GM10266 (cell line): ENCODE results near the gene C4B.
"Not testable (repeated sequence)": the region's sequence is repeated elsewhere in the genome, so short reads cannot be mapped to it uniquely, and the experiment has no call there.

ENCODE experiments used
- DNase-seq: peaks from one replicate; pipeline ENCODE4 v3.0.0; 2012; ENCODE audit errors: extremely low spot score
- TF ChIP-seq, protein P1 (sequence below): IDR thresholded peaks from 2 replicates; pipeline ENCODE4 v1.5.1; 2012; ENCODE audit warnings: mild to moderate bottlenecking, low read depth; ENCODE audit not compliant: control insufficient read depth, insufficient read depth; ENCODE audit errors: missing control alignments

The C4B gene

DNA sequence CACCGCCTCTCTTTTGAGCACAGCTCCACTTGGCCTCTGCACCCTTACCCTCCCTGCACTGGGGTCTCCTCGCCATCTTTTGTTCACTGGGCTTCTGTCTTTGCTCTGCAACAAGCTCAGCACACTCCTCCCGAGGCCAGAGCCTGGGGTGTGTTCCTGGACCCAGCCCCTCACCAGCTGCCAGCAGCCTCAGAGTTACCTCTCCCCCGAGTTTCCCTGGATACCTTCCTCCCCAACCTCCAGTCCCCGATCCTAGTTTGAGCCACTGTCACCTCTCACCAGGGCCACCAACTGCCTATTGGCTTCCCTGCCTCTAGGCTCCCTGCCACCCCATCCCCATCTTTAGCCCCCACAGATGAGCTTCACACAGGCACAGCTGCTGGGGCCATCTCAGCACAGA is 36.0 kb downstream of the C4B start:
- no peak for DNase-seq
- TF ChIP-seq, protein P1, sequence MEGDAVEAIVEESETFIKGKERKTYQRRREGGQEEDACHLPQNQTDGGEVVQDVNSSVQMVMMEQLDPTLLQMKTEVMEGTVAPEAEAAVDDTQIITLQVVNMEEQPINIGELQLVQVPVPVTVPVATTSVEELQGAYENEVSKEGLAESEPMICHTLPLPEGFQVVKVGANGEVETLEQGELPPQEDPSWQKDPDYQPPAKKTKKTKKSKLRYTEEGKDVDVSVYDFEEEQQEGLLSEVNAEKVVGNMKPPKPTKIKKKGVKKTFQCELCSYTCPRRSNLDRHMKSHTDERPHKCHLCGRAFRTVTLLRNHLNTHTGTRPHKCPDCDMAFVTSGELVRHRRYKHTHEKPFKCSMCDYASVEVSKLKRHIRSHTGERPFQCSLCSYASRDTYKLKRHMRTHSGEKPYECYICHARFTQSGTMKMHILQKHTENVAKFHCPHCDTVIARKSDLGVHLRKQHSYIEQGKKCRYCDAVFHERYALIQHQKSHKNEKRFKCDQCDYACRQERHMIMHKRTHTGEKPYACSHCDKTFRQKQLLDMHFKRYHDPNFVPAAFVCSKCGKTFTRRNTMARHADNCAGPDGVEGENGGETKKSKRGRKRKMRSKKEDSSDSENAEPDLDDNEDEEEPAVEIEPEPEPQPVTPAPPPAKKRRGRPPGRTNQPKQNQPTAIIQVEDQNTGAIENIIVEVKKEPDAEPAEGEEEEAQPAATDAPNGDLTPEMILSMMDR: no peak

DNA sequence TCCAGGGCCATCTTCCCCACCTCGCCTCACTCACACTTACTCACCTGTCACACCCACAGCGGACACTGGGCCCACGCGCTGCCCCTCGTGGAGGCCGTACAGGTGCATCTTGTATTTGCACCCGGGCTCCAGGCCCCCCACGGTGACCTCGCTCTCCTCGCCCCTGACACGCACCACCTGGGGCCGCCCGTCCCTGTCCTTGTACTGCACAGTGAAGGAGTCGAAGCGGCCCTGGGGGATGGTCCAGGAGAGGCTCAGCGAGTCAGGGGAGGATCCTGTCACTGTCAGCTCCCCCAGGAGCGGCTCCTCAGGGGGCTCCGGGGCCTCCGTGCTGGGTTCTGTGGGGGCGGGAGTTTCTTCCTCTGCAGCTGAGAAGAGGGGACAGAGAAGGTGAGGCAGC is 38.0 kb downstream of the C4B start:
- DNase-seq: not testable (repeated sequence)

DNA sequence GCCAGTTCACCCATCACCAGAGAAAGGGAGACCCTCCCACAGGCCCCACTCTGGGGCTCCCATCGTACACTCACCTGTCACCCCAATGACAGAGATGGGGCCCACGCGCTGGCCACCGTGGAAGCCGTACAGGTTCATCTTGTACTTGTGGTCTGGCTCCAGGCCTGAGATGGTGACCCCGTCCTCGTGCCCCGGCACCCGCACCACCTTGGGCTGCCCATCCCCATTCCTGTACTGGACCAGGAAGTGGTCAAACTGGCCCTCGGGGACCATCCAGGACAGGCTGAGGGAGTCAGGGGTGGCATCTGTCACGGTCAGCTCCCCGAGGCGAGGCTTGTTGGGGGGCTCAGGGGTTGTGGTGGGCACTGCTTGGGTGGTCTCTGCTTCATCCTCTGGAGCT is 38.7 kb downstream of the C4B start:
- not testable (repeated sequence) for DNase-seq

DNA sequence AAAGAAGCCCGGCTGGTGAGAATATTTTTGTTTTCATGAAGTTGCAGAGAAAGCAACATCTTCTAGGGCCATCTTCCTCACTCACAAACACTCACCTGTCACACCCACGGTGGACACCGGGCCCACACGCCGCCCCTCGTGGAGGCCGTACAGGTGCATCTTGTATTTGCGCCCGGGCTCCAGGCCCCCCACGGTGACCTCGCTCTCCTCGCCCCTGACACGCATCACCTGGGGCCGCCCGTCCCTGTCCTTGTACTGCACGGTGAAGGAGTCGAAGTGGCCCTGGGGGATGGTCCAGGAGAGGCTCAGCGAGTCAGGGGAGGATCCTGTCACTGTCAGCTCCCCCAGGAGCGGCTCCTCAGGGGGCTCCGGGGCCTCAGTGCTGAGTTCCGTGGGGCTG is 41.2 kb downstream of the C4B start:
- not testable (repeated sequence) for DNase-seq

DNA sequence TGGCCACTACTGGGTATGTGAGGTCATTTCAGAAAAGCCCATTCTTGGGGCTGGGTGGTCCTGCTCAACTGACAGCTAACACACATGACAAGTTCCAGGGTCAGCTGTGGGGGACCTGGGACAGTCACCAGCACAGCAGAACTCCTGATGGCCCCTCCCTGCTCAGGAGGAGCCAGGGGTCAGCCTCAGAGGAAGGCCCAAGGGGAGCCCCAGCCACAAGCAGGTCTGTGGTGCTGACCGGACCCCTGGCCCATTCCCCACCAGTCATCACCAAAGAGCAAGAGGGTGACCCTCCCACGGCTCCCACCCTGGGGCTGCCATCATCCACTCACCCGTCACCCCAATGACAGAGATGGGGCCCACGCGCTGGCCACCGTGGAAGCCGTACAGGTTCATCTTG is 41.7 kb downstream of the C4B start:
- no peak for DNase-seq
- TF ChIP-seq, protein P1: no peak

DNA sequence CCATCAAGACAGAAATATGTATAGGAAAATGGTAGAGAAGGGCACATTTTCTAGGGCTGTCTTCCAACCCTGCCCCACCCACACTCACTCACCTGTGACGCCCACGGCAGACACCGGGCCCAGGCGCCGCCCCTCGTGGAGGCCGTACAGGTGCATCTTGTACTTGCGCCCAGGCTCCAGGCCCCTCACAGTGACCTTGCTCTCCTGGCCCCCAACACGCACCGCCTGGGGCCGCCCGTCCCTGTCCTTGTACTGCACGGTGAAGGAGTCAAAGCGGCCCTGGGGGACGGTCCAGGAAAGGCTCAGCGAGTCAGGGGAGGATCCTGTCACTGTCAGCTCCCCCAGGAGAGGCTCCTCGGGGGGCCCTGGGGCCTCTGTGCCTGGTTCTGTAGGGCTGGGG is 43.4 kb downstream of the C4B start:
- no peak for DNase-seq
- TF ChIP-seq, protein P1: no peak

DNA sequence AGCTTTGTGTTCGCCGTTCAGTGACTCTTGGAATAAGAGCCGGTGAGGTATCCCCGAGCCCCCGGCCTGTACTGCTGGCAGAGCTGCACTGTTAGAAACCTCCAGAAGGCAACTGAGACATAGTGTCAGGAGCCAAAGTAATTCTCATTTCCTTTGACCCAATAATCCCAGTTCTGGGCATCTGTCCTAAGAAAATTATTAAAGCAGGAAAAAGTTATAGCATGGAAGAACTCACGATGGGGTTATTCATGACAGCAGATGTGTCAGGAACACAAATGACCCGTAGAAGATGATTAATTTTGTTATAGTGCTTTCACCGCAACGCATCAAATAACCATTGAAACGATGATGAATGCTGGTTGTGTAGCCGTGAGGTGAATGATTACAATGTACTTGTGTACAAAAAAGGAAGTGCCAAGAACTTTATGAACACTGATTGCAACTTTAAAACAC is 43.9 kb downstream of the C4B start:
- TF ChIP-seq, protein P1: no peak
- DNase-seq: no peak

DNA sequence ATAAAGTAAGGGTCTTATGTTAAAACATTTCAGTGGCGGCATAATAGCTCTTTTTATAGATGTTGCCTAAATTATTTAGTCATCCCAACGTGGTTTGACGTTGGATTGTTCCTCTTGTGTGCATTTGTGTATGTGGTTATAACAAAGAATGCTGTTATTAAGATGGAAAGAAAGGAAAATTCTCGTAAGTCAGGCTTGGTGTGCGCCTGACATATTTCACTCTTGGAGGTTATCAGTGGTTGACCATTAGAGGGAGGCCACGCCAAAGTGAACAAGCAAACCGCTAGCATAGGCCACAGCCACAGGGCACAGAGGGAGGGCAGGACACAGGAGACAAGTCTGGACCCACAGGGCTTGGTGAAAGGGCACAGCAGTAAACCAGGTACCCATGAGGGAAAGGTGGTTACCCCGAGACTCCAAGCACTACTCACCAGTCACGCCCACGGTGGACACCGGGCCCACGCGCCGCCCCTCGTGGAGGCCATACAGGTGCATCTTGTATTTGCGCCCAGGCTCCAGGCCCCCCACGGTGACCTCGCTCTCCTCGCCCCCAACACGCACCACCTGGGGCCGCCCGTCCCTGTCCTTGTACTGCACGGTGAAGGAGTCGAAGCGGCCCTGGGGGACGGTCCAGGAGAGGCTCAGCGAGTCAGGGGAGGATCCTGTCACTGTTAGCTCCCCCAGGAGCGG is 46.5 kb downstream of the C4B start:
- DNase-seq: no peak

DNA sequence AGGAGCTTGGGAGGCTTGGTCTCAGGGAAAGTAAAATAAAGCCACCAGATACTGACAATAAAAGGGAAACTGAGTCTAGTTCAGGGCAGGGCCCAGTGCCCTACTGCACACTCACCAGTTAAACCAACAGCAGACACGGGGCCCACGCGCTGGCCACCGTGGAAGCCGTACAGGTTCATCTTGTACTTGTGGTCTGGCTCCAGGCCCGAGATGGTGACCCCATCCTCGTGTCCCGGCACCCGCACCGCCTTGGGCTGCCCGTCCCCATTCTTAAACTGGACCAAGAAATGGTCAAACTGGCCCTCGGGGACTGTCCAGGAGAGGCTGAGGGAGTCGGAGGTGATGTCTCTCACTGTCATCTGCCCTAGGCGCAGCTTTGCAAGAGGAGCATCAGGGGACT is 50.1 kb downstream of the C4B start:
- TF ChIP-seq, protein P1: no peak
- DNase-seq: no peak

More for the DNA sequence above, 46.5 kb downstream of the C4B start:
- TF ChIP-seq, protein P1: no peak

DNA sequence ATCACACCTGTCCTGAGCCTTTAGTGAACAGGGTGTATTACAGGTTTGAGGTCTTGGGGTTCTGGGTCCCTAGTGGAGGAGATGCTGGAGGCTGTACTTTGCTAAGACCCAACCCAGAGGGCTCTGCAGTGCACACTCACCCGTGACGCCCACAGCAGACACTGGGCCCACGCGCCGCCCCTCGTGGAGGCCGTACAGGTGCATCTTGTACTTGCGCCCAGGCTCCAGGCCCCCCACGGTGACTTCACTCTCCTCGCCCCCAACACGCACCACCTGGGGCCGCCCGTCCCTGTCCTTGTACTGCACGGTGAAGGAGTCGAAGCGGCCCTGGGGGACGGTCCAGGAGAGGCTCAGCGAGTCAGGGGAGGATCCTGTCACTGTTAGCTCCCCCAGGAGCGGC is 52.9 kb downstream of the C4B start:
- DNase-seq: not testable (repeated sequence)

DNA sequence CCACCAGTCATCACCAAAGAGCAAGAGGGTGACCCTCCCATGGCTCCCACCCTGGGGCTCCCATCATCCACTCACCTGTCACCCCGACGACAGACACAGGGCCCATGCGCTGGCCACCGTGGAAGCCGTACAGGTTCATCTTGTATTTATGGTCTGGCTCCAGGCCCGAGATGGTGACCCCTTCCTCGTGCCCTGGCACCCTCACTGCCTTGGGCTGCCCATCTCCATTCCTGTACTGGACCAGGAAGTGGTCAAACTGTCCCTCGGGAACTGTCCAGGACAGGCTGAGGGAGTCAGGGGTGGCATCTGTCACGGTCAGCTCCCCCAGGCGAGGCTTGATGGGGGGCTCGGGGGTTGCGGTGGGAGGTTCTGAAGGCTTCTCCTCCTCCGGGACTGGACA is 53.7 kb downstream of the C4B start:
- DNase-seq: not testable (repeated sequence)
